ENCODE data around the gene PUS3.

The PUS3 gene

DNA sequence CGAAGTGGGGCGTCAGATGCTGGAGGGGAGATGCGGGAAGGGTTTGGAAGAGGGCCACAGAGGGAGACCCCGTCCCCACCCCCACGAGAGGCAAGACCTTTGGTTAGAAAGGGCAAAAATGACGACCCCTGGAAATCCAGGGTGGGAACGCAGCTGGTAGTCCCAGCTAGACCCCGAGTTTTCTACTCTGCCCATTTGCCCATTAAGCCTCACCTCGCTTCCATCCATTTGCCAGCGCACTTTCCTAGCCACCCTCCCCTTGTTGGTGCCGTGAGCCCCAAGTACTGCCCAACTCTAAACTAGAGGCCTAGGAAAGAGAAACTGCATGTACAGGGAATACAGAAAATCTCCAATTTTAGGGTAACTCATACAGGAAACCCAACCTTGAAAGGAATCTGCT is 1.7 kb upstream of the PUS3 start:
- TF ChIP-seq, protein P1, sequence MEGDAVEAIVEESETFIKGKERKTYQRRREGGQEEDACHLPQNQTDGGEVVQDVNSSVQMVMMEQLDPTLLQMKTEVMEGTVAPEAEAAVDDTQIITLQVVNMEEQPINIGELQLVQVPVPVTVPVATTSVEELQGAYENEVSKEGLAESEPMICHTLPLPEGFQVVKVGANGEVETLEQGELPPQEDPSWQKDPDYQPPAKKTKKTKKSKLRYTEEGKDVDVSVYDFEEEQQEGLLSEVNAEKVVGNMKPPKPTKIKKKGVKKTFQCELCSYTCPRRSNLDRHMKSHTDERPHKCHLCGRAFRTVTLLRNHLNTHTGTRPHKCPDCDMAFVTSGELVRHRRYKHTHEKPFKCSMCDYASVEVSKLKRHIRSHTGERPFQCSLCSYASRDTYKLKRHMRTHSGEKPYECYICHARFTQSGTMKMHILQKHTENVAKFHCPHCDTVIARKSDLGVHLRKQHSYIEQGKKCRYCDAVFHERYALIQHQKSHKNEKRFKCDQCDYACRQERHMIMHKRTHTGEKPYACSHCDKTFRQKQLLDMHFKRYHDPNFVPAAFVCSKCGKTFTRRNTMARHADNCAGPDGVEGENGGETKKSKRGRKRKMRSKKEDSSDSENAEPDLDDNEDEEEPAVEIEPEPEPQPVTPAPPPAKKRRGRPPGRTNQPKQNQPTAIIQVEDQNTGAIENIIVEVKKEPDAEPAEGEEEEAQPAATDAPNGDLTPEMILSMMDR (IDR thresholded peaks at IDR 0.05; ENCODE audit: low read depth, low read length, poor library complexity, severe bottlenecking), result no peak
- TF ChIP-seq EZH2phosphoT487 (IDR thresholded peaks at IDR 0.05; ENCODE audit: borderline replicate concordance, low read length), result no peak
- H3K36me3 ChIP-seq (ENCODE audit: control insufficient read depth, low read length), result peaks cover 18% of the 10 kb centered on the region
- H3K27me3 ChIP-seq (ENCODE audit: control insufficient read depth, low read length), result peaks cover 5% of the 10 kb centered on the region; the same call in 1 of the 2 replicates
- H3K27ac ChIP-seq (ENCODE audit: low read depth, low read length), result no peak overlapping the region
- H3K79me2 ChIP-seq (ENCODE audit: control insufficient read depth, low read length), result peaks cover 28% of the 10 kb centered on the region
- H3K4me2 ChIP-seq (ENCODE audit: low read length), result no peak overlapping the region
- H3K9me2 ChIP-seq (replicated peaks; ENCODE audit: control insufficient read depth, low read length), result no peaks in the 10 kb centered on the region
- no peak overlapping the region for H3K4me3 ChIP-seq (ENCODE audit: low read length)
- no peaks in the 10 kb centered on the region for H3F3A ChIP-seq (ENCODE audit: control insufficient read depth, insufficient read depth)
- H3K4me1 ChIP-seq (ENCODE audit: control insufficient read depth, low read length), result peaks cover 13% of the 10 kb centered on the region
- no peaks in the 10 kb centered on the region for H3K9me3 ChIP-seq (ENCODE audit: control insufficient read depth, insufficient read depth, low read length)
- no peaks in the 10 kb centered on the region; the same call in 1 of the 2 replicates for H4K20me1 ChIP-seq (ENCODE audit: control insufficient read depth, insufficient read depth, low read depth, low read length)

DNA sequence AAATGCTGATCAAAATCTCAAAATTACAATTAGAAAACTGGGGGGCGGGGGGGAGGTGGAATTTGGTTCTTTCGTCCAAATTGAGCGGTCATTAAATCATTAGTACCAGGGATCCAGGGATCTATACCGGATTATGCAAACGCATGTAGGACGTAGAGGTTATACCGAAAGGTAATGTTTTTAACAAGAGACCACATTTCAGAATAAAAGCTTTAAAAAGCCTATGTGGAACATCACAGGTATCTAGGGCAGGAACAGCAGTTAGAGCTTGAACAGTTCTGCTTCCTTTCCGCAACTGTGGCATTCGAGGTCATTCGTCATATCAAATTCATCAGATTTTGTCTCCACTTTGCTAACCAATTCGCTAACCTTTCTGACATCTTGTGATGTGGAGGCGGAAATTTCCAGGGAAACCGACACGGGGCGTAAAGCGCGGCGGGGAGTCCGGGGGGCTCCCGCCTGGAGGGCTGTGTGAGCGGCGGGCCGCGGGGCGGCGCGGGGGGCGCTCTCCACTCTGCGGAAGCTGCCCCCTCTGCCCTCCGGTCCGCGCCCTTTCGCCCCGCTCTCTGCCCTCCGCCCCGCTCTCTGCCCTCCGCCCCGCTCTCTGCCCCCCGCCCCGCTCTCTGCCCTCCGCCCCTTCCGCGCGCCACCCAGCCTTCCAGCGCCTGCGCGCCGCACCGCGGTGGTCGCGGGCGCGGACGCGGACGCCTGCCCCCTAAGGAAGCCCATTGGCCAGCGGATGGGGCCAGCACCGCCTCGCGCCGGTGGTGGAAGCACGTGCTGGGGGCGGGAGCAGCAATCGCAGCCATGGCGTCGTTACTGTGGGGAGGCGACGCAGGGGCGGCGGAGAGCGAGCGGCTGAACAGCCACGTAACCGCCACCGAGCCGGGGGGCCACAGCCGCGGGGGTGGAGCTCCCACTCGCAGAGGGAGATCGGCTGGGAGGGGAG is 979 bp upstream of the PUS3 start, which contains the start of gene DDX25:
Gene DDX25 (plus strand): TSS at position 798 of the 949 bp plus-strand sequence. CDS start 10 bp downstream, at position 808.
- no peaks in the 10 kb centered on the region for H3K9me3 ChIP-seq (ENCODE audit: control insufficient read depth, insufficient read depth, low read length)
- peaks cover 23% of the 10 kb centered on the region for H3K36me3 ChIP-seq (ENCODE audit: control insufficient read depth, low read length)
- no peaks in the 10 kb centered on the region for H3F3A ChIP-seq (ENCODE audit: control insufficient read depth, insufficient read depth)
- H4K20me1 ChIP-seq (ENCODE audit: control insufficient read depth, insufficient read depth, low read depth, low read length), result no peaks in the 10 kb centered on the region; the same call in 1 of the 2 replicates
- H3K27me3 ChIP-seq (ENCODE audit: control insufficient read depth, low read length), result peaks cover 3% of the 10 kb centered on the region; the same call in 1 of the 2 replicates
- peaks cover 13% of the 10 kb centered on the region for H3K4me1 ChIP-seq (ENCODE audit: control insufficient read depth, low read length)
- H3K4me2 ChIP-seq (ENCODE audit: low read length), result peak within 1 kb of the TSS; percentile 73
- H3K79me2 ChIP-seq (ENCODE audit: control insufficient read depth, low read length), result peaks cover 34% of the 10 kb centered on the region
- H3K9me2 ChIP-seq (replicated peaks; ENCODE audit: control insufficient read depth, low read length), result no peaks in the 10 kb centered on the region
- TF ChIP-seq, protein P1 (IDR thresholded peaks at IDR 0.05; ENCODE audit: low read depth, low read length, poor library complexity, severe bottlenecking), result no peak
- TF ChIP-seq EZH2phosphoT487 (IDR thresholded peaks at IDR 0.05; ENCODE audit: borderline replicate concordance, low read length), result no peak
- H3K27ac ChIP-seq (ENCODE audit: low read depth, low read length), result no peak within 1 kb of the TSS
- H3K4me3 ChIP-seq (ENCODE audit: low read length), result peak within 1 kb of the TSS; percentile 94

DNA sequence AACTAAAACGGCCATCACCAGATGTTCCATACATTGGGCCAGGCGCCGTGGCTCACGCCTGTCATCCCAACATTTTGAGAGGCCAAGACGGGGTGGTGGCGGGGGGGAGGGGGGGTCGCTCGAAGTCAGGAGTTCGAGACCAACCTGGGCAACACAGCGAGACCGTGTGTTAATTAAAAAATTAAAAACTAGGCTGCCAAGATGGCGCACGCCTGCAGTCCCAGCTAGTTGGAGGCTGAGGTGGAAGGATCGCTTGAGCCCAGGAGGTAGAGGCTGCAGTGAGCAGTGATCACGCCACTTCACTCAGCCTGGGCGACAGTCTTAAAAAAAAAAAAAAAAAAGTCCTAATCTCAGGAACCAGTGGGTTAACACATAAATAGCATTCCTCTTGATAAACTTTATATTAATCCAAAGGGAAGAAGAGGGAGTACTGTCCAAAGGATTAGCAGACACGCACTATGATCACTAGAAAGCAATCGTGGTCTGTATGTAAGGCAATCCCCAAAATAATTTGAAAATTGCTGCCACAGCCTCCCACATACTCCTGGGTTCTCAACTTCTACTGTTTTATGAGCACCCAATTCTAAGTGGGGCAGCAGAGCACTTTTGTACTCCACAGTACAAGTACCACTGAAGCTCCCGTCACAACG is 604 bp downstream of the PUS3 start:
- Histone ChIP-seq H3K4me2 (ENCODE audit: low read length) (peak overlapping the region; percentile 73), H3K79me2 (ENCODE audit: control insufficient read depth, low read length) (peaks cover 46% of the 10 kb centered on the region), H3K9me2 (replicated peaks; ENCODE audit: control insufficient read depth, low read length) (no peaks in the 10 kb centered on the region), H3K27me3 (ENCODE audit: control insufficient read depth, low read length) (no peaks in the 10 kb centered on the region), H3K4me3 (ENCODE audit: low read length) (peak overlapping the region; percentile 94), H3K27ac (ENCODE audit: low read depth, low read length) (no peak overlapping the region), H3K4me1 (ENCODE audit: control insufficient read depth, low read length) (peaks cover 13% of the 10 kb centered on the region), H3F3A (ENCODE audit: control insufficient read depth, insufficient read depth) (no peaks in the 10 kb centered on the region), H3K9me3 (ENCODE audit: control insufficient read depth, insufficient read depth, low read length) (no peaks in the 10 kb centered on the region), H3K36me3 (ENCODE audit: control insufficient read depth, low read length) (peaks cover 31% of the 10 kb centered on the region), H4K20me1 (ENCODE audit: control insufficient read depth, insufficient read depth, low read depth, low read length) (no peaks in the 10 kb centered on the region; the same call in 1 of the 2 replicates)
- TF ChIP-seq, protein P1 (IDR thresholded peaks at IDR 0.05; ENCODE audit: low read depth, low read length, poor library complexity, severe bottlenecking), result no peak
- TF ChIP-seq EZH2phosphoT487 (IDR thresholded peaks at IDR 0.05; ENCODE audit: borderline replicate concordance, low read length), result no peak
